Measurements from ENCODE around the gene ABCC5. TPM values are rescaled to one million over a fixed set of nuclear protein-coding genes. Genes with fewer than 3 reads are reported as not detected.

Gene ABCC5
- total RNA-seq, 1 donor from 2014 or later, result 67.5 TPM

DNA sequence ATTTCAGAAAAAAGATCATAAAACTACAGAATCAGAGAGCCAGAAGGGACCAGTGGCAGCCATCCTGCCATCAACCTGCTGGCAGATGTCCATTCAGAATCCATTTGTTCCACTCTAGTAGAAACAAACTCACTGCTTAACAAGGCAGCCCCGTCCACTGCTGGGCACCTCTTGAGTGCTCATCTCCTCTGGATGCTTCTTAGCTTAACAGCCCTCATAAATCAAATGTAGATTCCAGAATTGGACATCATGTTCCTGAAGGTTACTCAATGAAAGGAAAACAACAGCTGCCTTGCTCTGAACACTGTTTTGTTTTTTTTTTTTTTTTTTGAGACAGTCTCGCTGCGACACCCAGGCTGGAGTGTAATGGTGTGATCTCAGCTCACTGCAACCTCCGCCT is 37.3 kb downstream of the ABCC5 start:
- no peak for DNase-seq (ENCODE audit: extremely low spot score in 2 of 2)
- H3K9me3 ChIP-seq, result no peaks in the 10 kb centered on the region
- H3K36me3 ChIP-seq, result peaks cover 0 to 22% of the 10 kb centered on the region in 2 donors
- no peak for TF ChIP-seq POLR2A (IDR thresholded peaks at IDR 0.05)
- peak in 1 of 2 donors; percentile 71 for TF ChIP-seq POLR2AphosphoS5 (IDR thresholded peaks at IDR 0.05; ENCODE audit: insufficient read depth in 1 of 2, low read depth in 1 of 2)
- TF ChIP-seq, protein P1, sequence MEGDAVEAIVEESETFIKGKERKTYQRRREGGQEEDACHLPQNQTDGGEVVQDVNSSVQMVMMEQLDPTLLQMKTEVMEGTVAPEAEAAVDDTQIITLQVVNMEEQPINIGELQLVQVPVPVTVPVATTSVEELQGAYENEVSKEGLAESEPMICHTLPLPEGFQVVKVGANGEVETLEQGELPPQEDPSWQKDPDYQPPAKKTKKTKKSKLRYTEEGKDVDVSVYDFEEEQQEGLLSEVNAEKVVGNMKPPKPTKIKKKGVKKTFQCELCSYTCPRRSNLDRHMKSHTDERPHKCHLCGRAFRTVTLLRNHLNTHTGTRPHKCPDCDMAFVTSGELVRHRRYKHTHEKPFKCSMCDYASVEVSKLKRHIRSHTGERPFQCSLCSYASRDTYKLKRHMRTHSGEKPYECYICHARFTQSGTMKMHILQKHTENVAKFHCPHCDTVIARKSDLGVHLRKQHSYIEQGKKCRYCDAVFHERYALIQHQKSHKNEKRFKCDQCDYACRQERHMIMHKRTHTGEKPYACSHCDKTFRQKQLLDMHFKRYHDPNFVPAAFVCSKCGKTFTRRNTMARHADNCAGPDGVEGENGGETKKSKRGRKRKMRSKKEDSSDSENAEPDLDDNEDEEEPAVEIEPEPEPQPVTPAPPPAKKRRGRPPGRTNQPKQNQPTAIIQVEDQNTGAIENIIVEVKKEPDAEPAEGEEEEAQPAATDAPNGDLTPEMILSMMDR (IDR thresholded peaks at IDR 0.05), result no peak
- H3K27ac ChIP-seq, result no peak overlapping the region
- no peaks in the 10 kb centered on the region for H3K4me1 ChIP-seq
- no peak overlapping the region for H3K4me3 ChIP-seq
- no peaks in the 10 kb centered on the region for H3K27me3 ChIP-seq
- intact Hi-C loops (cut with DNase I), result no loop called here

DNA sequence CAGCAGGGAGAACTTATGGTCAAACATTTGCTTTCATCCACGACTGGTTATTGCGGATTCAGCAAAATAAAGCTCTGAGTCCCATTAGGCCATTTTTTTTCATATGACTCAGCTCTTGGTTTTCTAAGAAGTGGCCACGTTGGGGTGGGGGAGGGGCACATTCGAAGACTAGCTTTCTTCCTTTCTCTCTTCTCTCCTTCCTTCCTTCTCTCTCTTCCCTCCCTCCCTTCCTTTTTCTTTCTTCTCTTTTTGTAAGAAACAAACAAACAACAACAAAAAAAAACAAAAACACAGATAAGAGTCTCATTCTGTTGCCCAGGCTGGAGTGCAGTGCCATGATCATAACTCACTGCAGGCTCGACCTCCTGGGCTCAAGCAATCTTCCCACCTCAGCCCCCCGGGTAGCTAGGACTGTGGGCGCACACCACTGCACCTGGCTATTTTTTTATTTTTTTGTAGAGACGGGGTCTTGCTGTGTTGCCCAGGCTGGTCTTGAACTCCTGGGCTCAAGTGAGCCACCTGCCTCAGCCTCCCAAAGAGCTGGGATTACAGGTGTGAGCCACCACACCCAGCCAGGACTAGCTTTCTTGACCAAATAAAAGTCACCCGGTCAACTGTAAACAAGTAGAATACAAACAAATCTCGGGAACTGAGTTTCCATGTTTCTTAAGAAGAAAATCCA is 41.6 kb downstream of the ABCC5 start:
- intact Hi-C loops (cut with DNase I), result no loop called here
- Histone ChIP-seq H3K27ac (no peak overlapping the region), H3K4me1 (no peaks in the 10 kb centered on the region), H3K36me3 (no peaks in the 10 kb centered on the region), H3K9me3 (no peaks in the 10 kb centered on the region), H3K4me3 (no peak overlapping the region), H3K27me3 (no peaks in the 10 kb centered on the region)
- no peak for DNase-seq (ENCODE audit: extremely low spot score in 2 of 2)
- TF ChIP-seq POLR2AphosphoS5 (IDR thresholded peaks at IDR 0.05; ENCODE audit: insufficient read depth in 1 of 2, low read depth in 1 of 2) (no peak), POLR2A (IDR thresholded peaks at IDR 0.05) (no peak)
- TF ChIP-seq, protein P1 (IDR thresholded peaks at IDR 0.05), result no peak

DNA sequence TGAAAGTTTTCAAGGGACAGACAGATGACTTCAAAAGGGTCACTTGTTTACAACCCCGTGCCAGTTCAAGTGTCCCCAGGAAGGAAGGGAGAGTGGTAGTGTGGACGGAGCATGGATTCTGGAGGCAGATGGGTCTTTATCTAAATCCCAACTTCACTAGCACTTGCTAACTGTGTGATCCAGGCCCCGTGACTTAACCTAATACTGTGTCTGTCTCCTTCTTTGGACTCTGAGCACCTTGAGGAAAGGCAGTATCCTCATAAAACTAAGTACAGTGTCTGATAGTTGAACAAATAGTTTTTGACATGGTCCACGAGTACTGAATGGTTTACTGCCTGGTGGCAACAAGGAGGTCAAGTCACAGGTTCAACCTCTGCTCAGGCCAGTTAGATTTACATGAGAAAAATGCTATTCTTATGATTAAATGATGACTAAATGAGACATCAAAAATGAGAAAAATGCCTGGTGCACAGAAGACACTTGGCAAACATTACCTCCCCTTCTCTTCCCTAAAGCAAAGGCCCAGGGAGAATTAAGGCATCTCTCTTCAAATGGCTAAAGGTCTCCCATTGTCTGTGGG is 48.9 kb downstream of the ABCC5 start:
- intact Hi-C loops (cut with DNase I), result no loop called here
- Histone ChIP-seq H3K27me3 (no peaks in the 10 kb centered on the region), H3K4me3 (no peak overlapping the region), H3K4me1 (no peaks in the 10 kb centered on the region), H3K36me3 (peaks cover 0 to 28% of the 10 kb centered on the region in 2 donors), H3K9me3 (no peaks in the 10 kb centered on the region), H3K27ac (no peak overlapping the region)
- TF ChIP-seq POLR2A (IDR thresholded peaks at IDR 0.05), result no peak
- TF ChIP-seq, protein P1 (IDR thresholded peaks at IDR 0.05), result no peak
- no peak for TF ChIP-seq POLR2AphosphoS5 (IDR thresholded peaks at IDR 0.05; ENCODE audit: insufficient read depth in 1 of 2, low read depth in 1 of 2)
- no peak for DNase-seq (ENCODE audit: extremely low spot score in 2 of 2)

DNA sequence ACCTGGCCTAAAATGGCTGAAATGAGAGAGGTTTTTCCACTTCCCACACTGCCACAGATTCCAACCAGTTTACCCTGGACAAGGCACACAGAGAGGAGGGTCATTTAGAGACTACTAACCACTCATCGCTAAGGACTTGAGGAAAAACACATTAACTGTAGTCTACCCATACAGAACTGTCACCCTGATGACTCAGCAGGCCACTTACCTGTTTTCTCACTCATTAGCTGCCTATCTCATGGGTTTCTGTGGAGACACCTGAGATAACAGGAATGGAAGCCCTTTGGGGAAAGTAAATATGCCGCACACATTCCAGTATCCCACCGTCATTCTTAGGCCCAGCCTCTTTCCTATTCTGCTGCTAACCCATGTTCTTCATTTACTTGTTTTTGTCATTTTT is 50.0 kb downstream of the ABCC5 start:
- Histone ChIP-seq H3K9me3 (no peaks in the 10 kb centered on the region), H3K4me1 (no peaks in the 10 kb centered on the region), H3K27ac (no peak overlapping the region), H3K27me3 (no peaks in the 10 kb centered on the region), H3K36me3 (peaks cover 0 to 38% of the 10 kb centered on the region in 2 donors), H3K4me3 (no peak overlapping the region)
- no peak for DNase-seq (ENCODE audit: extremely low spot score in 2 of 2)
- TF ChIP-seq POLR2AphosphoS5 (IDR thresholded peaks at IDR 0.05; ENCODE audit: insufficient read depth in 1 of 2, low read depth in 1 of 2), result no peak
- intact Hi-C loops (cut with DNase I), result no loop called here

DNA sequence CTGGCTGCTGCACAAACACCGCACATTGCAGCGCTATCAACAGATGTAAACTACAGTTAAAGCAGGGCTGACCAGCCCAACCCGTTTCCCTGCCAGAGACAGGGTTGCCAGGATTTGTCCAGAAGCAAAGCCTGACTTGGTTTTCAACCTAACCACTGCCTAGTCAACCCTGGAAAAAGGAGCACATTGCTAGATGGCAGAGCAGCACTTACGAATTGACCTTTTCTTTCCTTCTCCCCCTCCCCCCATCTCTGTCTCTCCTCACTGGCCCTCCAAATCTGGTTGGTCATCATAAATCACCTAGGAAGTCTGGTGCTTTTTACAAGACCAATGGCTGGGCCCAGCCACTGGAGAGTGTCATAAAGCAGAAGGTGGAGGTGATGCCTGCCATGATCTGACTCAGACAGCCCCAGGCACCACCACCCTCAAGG is 51.3 kb downstream of the ABCC5 start:
- no peaks in the 10 kb centered on the region for H3K9me3 ChIP-seq
- DNase-seq (ENCODE audit: extremely low spot score in 2 of 2), result no peak
- no peak for TF ChIP-seq POLR2A (IDR thresholded peaks at IDR 0.05)
- TF ChIP-seq POLR2AphosphoS5 (IDR thresholded peaks at IDR 0.05; ENCODE audit: insufficient read depth in 1 of 2, low read depth in 1 of 2), result no peak
- TF ChIP-seq, protein P1 (IDR thresholded peaks at IDR 0.05), result no peak
- H3K27me3 ChIP-seq, result no peaks in the 10 kb centered on the region
- H3K27ac ChIP-seq, result no peak overlapping the region
- no peaks in the 10 kb centered on the region for H3K4me1 ChIP-seq
- H3K4me3 ChIP-seq, result no peak overlapping the region
- H3K36me3 ChIP-seq, result peaks cover 0 to 47% of the 10 kb centered on the region in 2 donors
- intact Hi-C loops (cut with DNase I), result no loop called here

Data from vagina (tissue), 2 donors.